Transverse colon (tissue), 4 donors: Measurements from ENCODE around the gene BMERB1. TPM values are rescaled to one million over a fixed set of nuclear protein-coding genes. Genes with fewer than 3 reads are reported as not detected.
A peak's percentile ranks its signal among the peaks of the same experiment; 100 is the strongest.
"Not testable (repeated sequence)": the region's sequence is repeated elsewhere in the genome, so short reads cannot be mapped to it uniquely, and the experiment has no call there.

Source experiments
- DNase-seq: peaks from one replicate; pipeline ENCODE4 v3.0.0-alpha.2; 2019
- H3K27ac ChIP-seq, 4 donors: fragments of 200-600 bp; sonication (generic); 2 replicates each; pipeline ENCODE4 v1.5.1; 2016 to 2018; ENCODE audit warnings: inconsistent platforms in 4 of 4
- H3K27me3 ChIP-seq: fragments of 200-600 bp; sonication (generic); 2 replicates; pipeline ENCODE4 v1.5.1; 2017; ENCODE audit warnings: inconsistent platforms
- H3K36me3 ChIP-seq, 4 donors: fragments of 200-600 bp; sonication (generic); 2 replicates each; pipeline ENCODE4 v1.5.1; 2017 to 2019; ENCODE audit warnings: inconsistent platforms in 4 of 4
- H3K4me1 ChIP-seq, 4 donors: fragments of 200-600 bp; sonication (generic); 2 replicates each; pipeline ENCODE4 v1.5.1; 2017 to 2020; ENCODE audit warnings: inconsistent platforms in 4 of 4
- H3K4me3 ChIP-seq, 4 donors: fragments of 200-600 bp; sonication (generic); 1 replicate in 1 of 4; 2 replicates in 3 of 4; pipeline versions ENCODE4 v1.5.1 to v1.6.1; 2017 to 2019; ENCODE audit warnings: inconsistent platforms in 4 of 4
- H3K9me3 ChIP-seq, 2 donors: fragments of 200-600 bp; sonication (generic); 2 replicates each; pipeline ENCODE4 v1.5.1; 2017 to 2019; ENCODE audit warnings: inconsistent platforms in 2 of 2
- EP300 ChIP-seq: sonication (generic); formaldehyde crosslinking; IDR thresholded peaks from one replicate; pipeline ENCODE4 v1.6.1; 2017; ENCODE audit warnings: antibody characterized with exemption, low read depth
- POLR2A ChIP-seq: fragments of 450-650 bp; IDR thresholded peaks from one replicate; pipeline ENCODE4 v1.6.1; 2016; ENCODE audit warnings: antibody characterized with exemption, mild to moderate bottlenecking, moderate library complexity
- POLR2AphosphoS5 ChIP-seq, 3 donors: sonication (generic); formaldehyde crosslinking; IDR thresholded peaks; one replicate each; pipeline ENCODE4 v1.6.1; 2016; ENCODE audit warnings: antibody characterized with exemption in 3 of 3
- WGBS, 2 donors: methylation state at CpG; one replicate each; pipeline ENCODE4 v1.1.5; 2018; ENCODE audit warnings: low coverage in 1 of 2; 5-methylcytosine and 5-hydroxymethylcytosine counted together
- in situ Hi-C, 4 donors: fragments of 200-750 bp; cut with MboI; loops; one replicate each; pipeline versions ENCODE4 v1.15.0 to v1.15.1; 2017; ENCODE audit warnings: low sequenced_read_pairs in 3 of 4, low pct_ligation_motif_present in 1 of 4, low pct_unique_long_range_greater_than_20kb in 1 of 4
- intact Hi-C: fragments of 100-400 bp; cut with DNase I; formaldehyde crosslinking; loops from one replicate; pipeline ENCODE4 v1.15.1; 2023; ENCODE audit warnings: low total_unique reads
- total RNA-seq, 4 donors: library from RNA; depleted of rRNA; stranded (reverse); fragments of >200 nt; gene quantifications; one replicate each; pipeline ENCODE4 v1.1.0, GENCODE V29; 2016
- TF ChIP-seq, protein P1 (sequence below), 5 experiments: fragments of 200-600 bp in 3 of 5; fragments of 450-650 bp in 2 of 5; sonication (generic) in 3 of 5; IDR thresholded peaks; 1 replicate in 2 of 5; 2 replicates in 3 of 5; pipeline ENCODE4 v1.5.1; 2016 to 2017; ENCODE audit warnings: antibody characterized with exemption in 5 of 5, inconsistent platforms in 3 of 5, mild to moderate bottlenecking in 2 of 5, moderate library complexity in 1 of 5

The BMERB1 gene
- total RNA-seq, 4 donors from 2014 or later: 8.6 to 65.1 (median 14.1) TPM

DNA sequence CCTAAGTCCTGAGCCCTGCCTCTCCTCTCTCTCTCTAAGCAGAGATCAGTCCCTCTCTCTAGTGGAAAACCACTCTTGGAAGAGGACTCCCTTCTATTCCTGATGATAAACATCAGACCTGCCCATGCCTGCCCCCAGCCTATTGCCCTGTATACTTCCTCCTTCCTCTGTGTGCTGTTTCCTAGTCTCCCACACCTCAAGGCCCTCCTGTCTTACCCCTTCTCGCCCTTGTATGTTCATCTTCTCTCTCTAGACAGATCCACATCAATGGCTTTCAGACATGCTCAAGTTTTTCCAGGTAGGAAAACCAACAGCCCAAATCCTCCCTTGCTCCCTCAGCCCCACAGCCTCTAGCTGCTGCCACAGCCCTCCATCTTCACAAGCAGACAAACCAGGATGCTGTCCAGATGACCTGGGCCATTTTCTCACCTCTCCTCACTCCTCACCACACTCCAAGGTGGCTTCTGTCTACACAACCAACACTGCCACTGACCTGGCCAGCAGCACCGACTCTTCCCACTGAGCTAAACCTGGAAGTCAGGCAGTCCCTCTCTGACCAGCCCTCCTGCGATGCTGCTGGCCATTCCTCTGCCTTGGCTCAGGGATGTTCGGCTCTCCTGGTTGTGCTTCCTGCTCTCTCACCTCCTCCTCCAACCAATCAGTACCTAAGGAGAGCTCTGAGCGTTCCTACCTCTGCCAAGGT, 172.3 kb downstream of the BMERB1 start:
- intact Hi-C loops: no loop called here
- Histone ChIP-seq H3K4me1 (peaks cover 0 to 3% (median 0%) of the 10 kb centered on the region in 4 donors), H3K36me3 (peaks cover 0 to 65% (median 30%) of the 10 kb centered on the region in 4 donors), H3K27ac (peak overlapping the region in 1 of 4 donors; percentile 22), H3K27me3 (no peaks in the 10 kb centered on the region), H3K4me3 (no peak overlapping the region), H3K9me3 (no peaks in the 10 kb centered on the region)
- no peak for DNase-seq
- in situ Hi-C loops: no loop called here
- 67 to 96% methylated on average over 1 to 5 of the region's 5 CpGs for WGBS, 2 donors
- no peak for TF ChIP-seq POLR2AphosphoS5 (IDR thresholded peaks at IDR 0.05)
- TF ChIP-seq, protein P1, sequence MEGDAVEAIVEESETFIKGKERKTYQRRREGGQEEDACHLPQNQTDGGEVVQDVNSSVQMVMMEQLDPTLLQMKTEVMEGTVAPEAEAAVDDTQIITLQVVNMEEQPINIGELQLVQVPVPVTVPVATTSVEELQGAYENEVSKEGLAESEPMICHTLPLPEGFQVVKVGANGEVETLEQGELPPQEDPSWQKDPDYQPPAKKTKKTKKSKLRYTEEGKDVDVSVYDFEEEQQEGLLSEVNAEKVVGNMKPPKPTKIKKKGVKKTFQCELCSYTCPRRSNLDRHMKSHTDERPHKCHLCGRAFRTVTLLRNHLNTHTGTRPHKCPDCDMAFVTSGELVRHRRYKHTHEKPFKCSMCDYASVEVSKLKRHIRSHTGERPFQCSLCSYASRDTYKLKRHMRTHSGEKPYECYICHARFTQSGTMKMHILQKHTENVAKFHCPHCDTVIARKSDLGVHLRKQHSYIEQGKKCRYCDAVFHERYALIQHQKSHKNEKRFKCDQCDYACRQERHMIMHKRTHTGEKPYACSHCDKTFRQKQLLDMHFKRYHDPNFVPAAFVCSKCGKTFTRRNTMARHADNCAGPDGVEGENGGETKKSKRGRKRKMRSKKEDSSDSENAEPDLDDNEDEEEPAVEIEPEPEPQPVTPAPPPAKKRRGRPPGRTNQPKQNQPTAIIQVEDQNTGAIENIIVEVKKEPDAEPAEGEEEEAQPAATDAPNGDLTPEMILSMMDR (IDR thresholded peaks at IDR 0.05): no peak
- TF ChIP-seq EP300: no peak
- no peak for TF ChIP-seq POLR2A

DNA sequence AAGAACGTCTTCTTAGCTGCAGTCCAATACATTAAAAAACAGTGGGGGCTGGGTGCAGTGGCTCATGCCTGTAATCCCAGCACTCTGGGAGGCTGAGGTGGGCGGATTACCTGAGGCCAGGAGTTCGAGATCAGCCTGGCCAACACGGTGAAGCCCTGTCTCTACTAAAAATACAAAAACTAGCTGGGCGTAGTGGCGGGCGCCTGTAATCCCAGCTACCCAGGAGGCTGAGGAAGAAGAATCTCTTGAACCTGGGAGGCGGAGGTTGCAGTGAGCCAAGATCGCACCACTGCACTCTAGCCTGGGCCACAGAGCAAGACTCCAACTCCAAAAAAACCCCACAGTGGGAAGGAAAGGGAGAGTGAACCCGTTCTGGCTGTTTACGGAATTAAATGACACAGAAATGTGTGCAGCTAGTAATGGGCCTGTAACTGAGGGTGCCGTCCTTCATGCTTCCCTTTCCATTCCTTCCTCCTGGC, 172.9 kb downstream of the BMERB1 start:
- intact Hi-C loops, H3K4me1 ChIP-seq, H3K9me3 ChIP-seq, in situ Hi-C loops, DNase-seq, H3K27me3 ChIP-seq, H3K4me3 ChIP-seq, H3K27ac ChIP-seq: not testable (repeated sequence)
- 97 to 100% methylated on average over 3 to 12 of the region's 12 CpGs for WGBS, 2 donors
- H3K36me3 ChIP-seq: peaks cover 0 to 65% (median 30%) of the 10 kb centered on the region in 4 donors

DNA sequence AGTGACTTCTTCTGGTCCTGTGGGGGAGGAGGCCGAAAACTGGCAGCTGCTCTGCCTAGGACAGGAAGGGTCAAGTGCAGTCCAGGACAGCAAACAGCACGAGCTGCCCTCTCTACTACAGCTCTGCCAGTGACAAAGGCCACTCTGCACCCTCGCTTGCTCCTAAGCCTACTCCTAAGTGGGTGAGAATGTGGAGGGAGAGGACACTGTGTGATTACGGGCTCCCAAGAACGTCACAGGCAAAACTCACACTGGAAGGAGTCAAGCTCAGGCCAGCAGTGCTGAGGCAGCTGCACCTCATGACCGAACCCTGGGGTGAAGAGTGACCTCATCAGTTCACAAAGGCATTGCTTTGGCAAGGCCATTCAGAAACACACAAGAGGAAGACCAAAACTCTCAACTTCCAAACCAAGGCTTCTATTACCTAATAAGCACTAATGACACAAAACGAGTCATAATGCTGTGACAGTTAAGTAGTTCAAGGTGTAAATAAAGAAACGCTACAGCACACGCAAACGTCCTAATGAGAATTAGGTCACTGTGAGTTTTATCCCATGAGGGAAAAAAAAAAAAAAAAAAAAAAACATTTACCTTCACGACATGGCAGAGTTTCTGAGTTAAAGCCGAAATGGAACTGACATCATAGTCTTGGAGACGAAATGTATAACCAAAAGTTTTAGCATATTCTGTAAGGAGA, 173.5 kb downstream of the BMERB1 start:
- WGBS, 2 donors: 73 to 90% methylated on average over 2 to 13 of the region's 13 CpGs
- no peaks in the 10 kb centered on the region for H3K27me3 ChIP-seq
- H3K9me3 ChIP-seq: no peaks in the 10 kb centered on the region
- TF ChIP-seq POLR2AphosphoS5 (IDR thresholded peaks at IDR 0.05) (no peak), EP300 (no peak), POLR2A (no peak)
- TF ChIP-seq, protein P1 (IDR thresholded peaks at IDR 0.05): no peak
- intact Hi-C loops (no loop called here), in situ Hi-C loops (no loop called here)
- H3K36me3 ChIP-seq: peaks cover 0 to 65% (median 31%) of the 10 kb centered on the region in 4 donors
- no peak overlapping the region for H3K4me3 ChIP-seq
- H3K4me1 ChIP-seq: peaks cover 0 to 3% (median 0%) of the 10 kb centered on the region in 4 donors
- DNase-seq: no peak
- no peak overlapping the region for H3K27ac ChIP-seq

DNA sequence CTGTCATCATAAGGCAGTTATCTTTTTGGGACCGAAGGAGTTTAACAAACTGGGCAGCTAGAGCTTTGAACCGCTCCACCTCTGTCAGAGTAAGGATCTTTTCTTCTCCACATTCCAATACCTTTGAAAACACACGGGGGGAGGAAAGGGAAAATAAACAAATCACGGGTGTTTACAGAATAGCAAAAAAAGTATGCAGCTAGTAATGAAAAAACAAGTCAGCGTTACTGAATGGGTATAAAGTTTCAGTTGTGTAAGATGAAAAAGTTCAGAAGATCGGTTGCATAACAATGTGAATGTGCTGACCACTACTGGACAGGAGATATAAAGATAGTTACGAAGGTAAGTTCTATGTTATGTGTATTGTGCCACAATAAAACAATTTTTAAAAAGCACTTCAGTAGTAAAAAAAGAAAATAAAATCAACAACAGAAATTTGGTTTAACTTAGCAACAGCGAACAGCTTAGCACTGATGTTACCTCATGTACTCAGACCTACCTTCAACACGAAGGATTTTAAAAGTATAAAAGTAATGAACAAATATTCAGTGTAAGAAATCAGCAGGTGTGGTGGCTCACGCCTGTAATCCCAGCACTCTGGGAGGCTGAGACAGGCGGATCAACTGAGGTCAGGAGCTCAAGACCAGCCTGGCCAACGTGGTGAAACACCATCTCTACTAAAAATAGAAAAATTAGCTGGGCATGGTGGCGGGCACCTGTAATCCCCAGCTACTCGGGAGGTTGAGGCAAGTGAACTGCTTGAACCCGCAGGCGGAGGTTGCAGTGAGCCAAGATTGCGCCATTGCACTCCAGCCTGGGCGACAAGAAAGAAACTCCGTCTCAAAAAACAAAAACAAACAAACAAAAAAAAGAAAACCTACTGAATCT, 174.3 kb downstream of the BMERB1 start:
- no peak for DNase-seq

More for the DNA sequence above, 174.3 kb downstream of the BMERB1 start:
- Histone ChIP-seq H3K9me3 (no peaks in the 10 kb centered on the region), H3K27ac (no peak overlapping the region), H3K4me3 (no peak overlapping the region), H3K4me1 (peaks cover 0 to 3% (median 0%) of the 10 kb centered on the region in 4 donors), H3K36me3 (peaks cover 0 to 62% (median 30%) of the 10 kb centered on the region in 4 donors), H3K27me3 (no peaks in the 10 kb centered on the region)
- 81 to 86% methylated on average over 17 to 19 of the region's 19 CpGs for WGBS, 2 donors
- intact Hi-C loops: no loop called here
- TF ChIP-seq EP300 (no peak), POLR2A (no peak), POLR2AphosphoS5 (IDR thresholded peaks at IDR 0.05) (no peak)
- TF ChIP-seq, protein P1 (IDR thresholded peaks at IDR 0.05): no peak
- in situ Hi-C loops: no loop called here
